Parathyroid adenoma (tissue), 2 donors: ENCODE measurements around the gene DLG2.
"Not testable (repeated sequence)": the region's sequence is repeated elsewhere in the genome, so short reads cannot be mapped to it uniquely, and the experiment has no call there.

Experiments
- H2AFZ ChIP-seq: fragments of 300-600 bp; sonication (generic); one replicate; pipeline ENCODE4 v1.7.0; 2017; ENCODE audit warnings: antibody characterized with exemption, mild to moderate bottlenecking
- H3K27ac ChIP-seq: fragments of 300-600 bp; sonication (generic); one replicate; pipeline ENCODE4 v1.7.0; 2017
- H3K27me3 ChIP-seq: fragments of 300-600 bp; sonication (generic); one replicate; pipeline ENCODE4 v1.7.0; 2017; ENCODE audit warnings: low read length; ENCODE audit not compliant: control insufficient read depth, insufficient read depth
- H3K36me3 ChIP-seq: fragments of 300-600 bp; sonication (generic); one replicate; pipeline ENCODE4 v1.7.0; 2017; ENCODE audit warnings: low read length; ENCODE audit not compliant: control insufficient read depth, insufficient read depth
- H3K4me1 ChIP-seq: fragments of 300-600 bp; sonication (generic); one replicate; pipeline ENCODE4 v1.7.0; 2017; ENCODE audit warnings: control low read depth
- H3K4me2 ChIP-seq: fragments of 300-600 bp; sonication (generic); one replicate; pipeline ENCODE4 v1.7.0; 2017; ENCODE audit warnings: low read length
- H3K4me3 ChIP-seq: fragments of 300-600 bp; sonication (generic); one replicate; pipeline ENCODE4 v1.7.0; 2017; ENCODE audit warnings: low read depth, low read length
- H3K79me2 ChIP-seq: fragments of 300-600 bp; sonication (generic); one replicate; pipeline ENCODE4 v1.7.0; 2017; ENCODE audit warnings: control low read depth
- H3K9ac ChIP-seq: fragments of 300-600 bp; sonication (generic); one replicate; pipeline ENCODE4 v1.7.0; 2017; ENCODE audit warnings: mild to moderate bottlenecking
- H3K9me3 ChIP-seq: fragments of 300-600 bp; sonication (generic); one replicate; pipeline ENCODE4 v1.7.0; 2017; ENCODE audit warnings: low read length; ENCODE audit not compliant: control insufficient read depth
- TF ChIP-seq, protein P1 (sequence below): fragments of 300-600 bp; sonication (generic); IDR thresholded peaks from one replicate; pipeline ENCODE4 v1.7.0; 2017; ENCODE audit warnings: antibody characterized with exemption, mild to moderate bottlenecking
- donor health status: primary hyperparathyroidism.

DLG2 gene

DNA sequence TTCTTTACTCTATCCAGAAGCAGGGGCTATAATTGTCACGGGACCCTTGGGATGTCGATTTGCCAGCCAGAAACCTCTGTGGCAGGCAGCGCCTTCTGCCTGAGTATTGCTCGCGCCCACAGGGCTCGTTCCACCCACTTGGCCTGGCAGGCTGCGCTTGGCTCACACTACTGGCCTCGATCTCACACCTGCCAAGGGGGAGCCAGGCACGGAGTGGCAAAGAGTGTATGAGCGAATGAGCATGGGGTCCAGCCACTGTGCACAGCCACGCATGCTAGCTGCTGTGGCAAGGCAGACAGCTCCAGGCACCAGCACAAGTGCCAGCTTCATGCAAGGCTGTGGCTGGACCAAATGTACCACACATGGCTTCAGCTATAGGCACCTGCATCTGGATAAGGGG, 599.8 kb downstream of the DLG2 start:
- Histone ChIP-seq H3K9me3 (no peaks in the 10 kb centered on the region), H3K4me3 (no peak overlapping the region), H3K27ac (no peak overlapping the region), H3K4me2 (no peak overlapping the region), H3K9ac (no peak overlapping the region), H3K4me1 (no peaks in the 10 kb centered on the region), H3K79me2 (no peaks in the 10 kb centered on the region), H3K36me3 (no peaks in the 10 kb centered on the region), H2AFZ (no peak overlapping the region), H3K27me3 (no peaks in the 10 kb centered on the region)
- TF ChIP-seq, protein P1, sequence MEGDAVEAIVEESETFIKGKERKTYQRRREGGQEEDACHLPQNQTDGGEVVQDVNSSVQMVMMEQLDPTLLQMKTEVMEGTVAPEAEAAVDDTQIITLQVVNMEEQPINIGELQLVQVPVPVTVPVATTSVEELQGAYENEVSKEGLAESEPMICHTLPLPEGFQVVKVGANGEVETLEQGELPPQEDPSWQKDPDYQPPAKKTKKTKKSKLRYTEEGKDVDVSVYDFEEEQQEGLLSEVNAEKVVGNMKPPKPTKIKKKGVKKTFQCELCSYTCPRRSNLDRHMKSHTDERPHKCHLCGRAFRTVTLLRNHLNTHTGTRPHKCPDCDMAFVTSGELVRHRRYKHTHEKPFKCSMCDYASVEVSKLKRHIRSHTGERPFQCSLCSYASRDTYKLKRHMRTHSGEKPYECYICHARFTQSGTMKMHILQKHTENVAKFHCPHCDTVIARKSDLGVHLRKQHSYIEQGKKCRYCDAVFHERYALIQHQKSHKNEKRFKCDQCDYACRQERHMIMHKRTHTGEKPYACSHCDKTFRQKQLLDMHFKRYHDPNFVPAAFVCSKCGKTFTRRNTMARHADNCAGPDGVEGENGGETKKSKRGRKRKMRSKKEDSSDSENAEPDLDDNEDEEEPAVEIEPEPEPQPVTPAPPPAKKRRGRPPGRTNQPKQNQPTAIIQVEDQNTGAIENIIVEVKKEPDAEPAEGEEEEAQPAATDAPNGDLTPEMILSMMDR = no peak

DNA sequence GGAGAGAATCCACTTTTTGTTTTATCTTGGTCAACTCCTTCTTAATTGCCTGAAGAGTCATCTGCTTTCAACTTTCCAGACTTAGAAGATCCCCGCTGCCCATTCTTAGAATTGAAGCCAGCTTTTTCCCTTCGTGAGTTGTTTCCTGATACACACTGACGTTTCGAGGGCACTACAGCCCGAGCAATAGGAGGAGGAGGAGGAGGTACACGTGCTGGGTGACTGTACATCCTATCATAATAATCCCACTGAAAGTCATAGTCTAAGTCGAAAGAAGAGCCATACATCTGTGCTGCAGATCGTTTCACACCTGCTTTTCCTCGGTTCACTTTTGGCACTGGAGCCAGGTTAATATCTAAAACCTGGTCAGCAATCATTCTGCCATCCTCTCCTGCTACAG, 606.1 kb downstream of the DLG2 start:
- no peak overlapping the region for H3K27ac ChIP-seq
- no peak overlapping the region for H3K9ac ChIP-seq
- H3K4me2 ChIP-seq = no peak overlapping the region
- H3K79me2 ChIP-seq = no peaks in the 10 kb centered on the region
- no peaks in the 10 kb centered on the region for H3K27me3 ChIP-seq
- H3K4me1 ChIP-seq = no peaks in the 10 kb centered on the region
- H3K36me3 ChIP-seq = no peaks in the 10 kb centered on the region
- no peak overlapping the region for H3K4me3 ChIP-seq
- no peak overlapping the region for H2AFZ ChIP-seq
- TF ChIP-seq, protein P1 = no peak
- H3K9me3 ChIP-seq = no peaks in the 10 kb centered on the region

DNA sequence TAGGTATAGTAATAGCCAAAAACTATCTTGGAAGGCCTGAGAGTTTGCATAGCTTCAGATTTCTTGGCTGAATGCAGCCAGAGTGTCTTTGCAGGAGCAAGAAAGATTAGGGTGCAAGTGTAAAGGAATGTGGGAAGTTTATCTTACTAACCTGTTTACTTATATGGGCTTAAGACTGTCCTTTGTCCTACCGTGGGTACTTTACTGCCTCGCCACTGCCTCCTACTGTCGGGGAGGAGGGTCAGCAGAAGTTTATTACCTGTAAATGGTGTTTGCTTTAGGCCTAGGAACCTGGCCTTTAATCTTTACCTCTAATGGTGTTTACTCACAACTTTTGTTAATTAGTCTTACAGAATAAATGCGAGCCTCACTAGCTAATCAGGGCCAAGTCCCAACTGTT, 633.8 kb downstream of the DLG2 start:
- no peaks in the 10 kb centered on the region for H3K36me3 ChIP-seq
- no peak overlapping the region for H2AFZ ChIP-seq
- H3K27ac ChIP-seq = no peak overlapping the region
- no peaks in the 10 kb centered on the region for H3K4me1 ChIP-seq
- no peak overlapping the region for H3K9ac ChIP-seq
- H3K79me2 ChIP-seq = no peaks in the 10 kb centered on the region
- H3K27me3 ChIP-seq = no peaks in the 10 kb centered on the region
- TF ChIP-seq, protein P1 = no peak
- H3K9me3 ChIP-seq = no peaks in the 10 kb centered on the region
- no peak overlapping the region for H3K4me2 ChIP-seq
- no peak overlapping the region for H3K4me3 ChIP-seq

DNA sequence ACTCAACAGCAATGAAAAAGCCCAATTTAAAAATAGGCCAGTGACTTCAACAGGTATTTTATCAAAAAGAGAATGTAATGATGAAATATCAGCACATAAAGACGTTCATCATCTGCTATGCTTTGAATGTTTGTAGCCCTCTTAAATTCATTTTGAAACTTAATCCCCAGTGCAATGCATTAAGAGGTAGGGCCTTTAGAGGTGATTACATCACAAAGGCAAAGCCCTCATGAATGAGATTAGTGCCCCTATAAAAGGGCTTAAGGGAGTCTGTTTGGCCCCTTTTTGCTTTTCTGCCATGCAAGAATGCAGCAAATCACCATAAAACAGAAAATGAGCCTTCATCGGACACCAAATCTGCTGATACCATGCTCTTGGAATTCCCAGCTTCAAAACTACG, 637.0 kb downstream of the DLG2 start:
- Histone ChIP-seq H3K9me3 (no peaks in the 10 kb centered on the region), H3K4me1 (no peaks in the 10 kb centered on the region), H3K27ac (no peak overlapping the region), H2AFZ (no peak overlapping the region), H3K27me3 (no peaks in the 10 kb centered on the region), H3K4me2 (no peak overlapping the region), H3K9ac (no peak overlapping the region), H3K36me3 (no peaks in the 10 kb centered on the region), H3K4me3 (no peak overlapping the region), H3K79me2 (no peaks in the 10 kb centered on the region)
- TF ChIP-seq, protein P1 = no peak

DNA sequence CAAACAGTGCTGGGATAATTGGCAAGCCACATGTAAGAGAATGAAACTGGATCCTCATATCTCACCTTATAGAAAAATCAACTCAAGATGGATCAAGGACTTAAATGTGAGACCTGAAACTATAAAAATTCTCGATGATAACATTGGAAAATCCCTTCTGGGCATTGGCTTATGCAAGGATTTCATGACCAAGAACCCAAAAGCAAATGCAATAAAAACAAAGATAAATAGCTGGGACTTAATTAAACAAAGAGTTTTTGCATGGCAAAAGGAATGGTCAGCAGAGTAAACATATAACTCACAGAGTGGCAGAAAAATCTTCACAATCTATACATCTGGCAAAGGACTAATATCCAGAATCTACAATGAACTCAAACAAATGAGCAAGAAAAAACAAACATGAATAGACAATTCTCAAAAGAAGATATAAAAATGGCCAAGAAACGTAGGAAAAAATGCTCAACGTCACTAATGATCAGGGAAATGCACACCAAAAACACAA, 639.4 kb downstream of the DLG2 start:
- H3K4me1 ChIP-seq, H3K4me3 ChIP-seq, H3K9ac ChIP-seq, H3K36me3 ChIP-seq, H3K9me3 ChIP-seq, H2AFZ ChIP-seq, H3K27ac ChIP-seq, H3K27me3 ChIP-seq, H3K79me2 ChIP-seq, H3K4me2 ChIP-seq: not testable (repeated sequence)
